PFSK-1 (cell line): ENCODE results near the gene COL6A3.

Experiments
- FOXP2 ChIP-seq: optimal IDR thresholded peaks from 2 replicates; pipeline ENCODE3; 2011; ENCODE audit warnings: borderline replicate concordance, control low read depth, inconsistent platforms; ENCODE audit not compliant: insufficient read depth; ENCODE audit errors: extremely low read length, extremely low read depth
- POLR2AphosphoS5 ChIP-seq: IDR thresholded peaks from 2 replicates; pipeline ENCODE4 v1.6.1; 2012; ENCODE audit warnings: low read depth, mild to moderate bottlenecking, control low read depth, low read length, moderate library complexity
- SIN3A ChIP-seq: IDR thresholded peaks from 2 replicates; pipeline ENCODE4 v1.6.1; 2012; ENCODE audit warnings: mild to moderate bottlenecking, low read length, moderate library complexity, borderline replicate concordance; ENCODE audit not compliant: insufficient read depth
- TAF1 ChIP-seq: IDR thresholded peaks from 2 replicates; pipeline ENCODE4 v1.6.1; 2012; ENCODE audit warnings: low read length, control low read depth, borderline replicate concordance; ENCODE audit not compliant: insufficient read depth
- TF ChIP-seq, protein P1 (sequence below), 2 experiments: IDR thresholded peaks; 2 replicates each; pipeline versions ENCODE4 v1.6.1 to v1.8.0; 2011 to 2012; ENCODE audit warnings: low read depth in 2 of 2, low read length in 2 of 2, control low read depth in 1 of 2, inconsistent platforms in 1 of 2, mild to moderate bottlenecking in 1 of 2, moderate library complexity in 1 of 2; ENCODE audit not compliant: insufficient read depth in 1 of 2

COL6A3 gene

DNA sequence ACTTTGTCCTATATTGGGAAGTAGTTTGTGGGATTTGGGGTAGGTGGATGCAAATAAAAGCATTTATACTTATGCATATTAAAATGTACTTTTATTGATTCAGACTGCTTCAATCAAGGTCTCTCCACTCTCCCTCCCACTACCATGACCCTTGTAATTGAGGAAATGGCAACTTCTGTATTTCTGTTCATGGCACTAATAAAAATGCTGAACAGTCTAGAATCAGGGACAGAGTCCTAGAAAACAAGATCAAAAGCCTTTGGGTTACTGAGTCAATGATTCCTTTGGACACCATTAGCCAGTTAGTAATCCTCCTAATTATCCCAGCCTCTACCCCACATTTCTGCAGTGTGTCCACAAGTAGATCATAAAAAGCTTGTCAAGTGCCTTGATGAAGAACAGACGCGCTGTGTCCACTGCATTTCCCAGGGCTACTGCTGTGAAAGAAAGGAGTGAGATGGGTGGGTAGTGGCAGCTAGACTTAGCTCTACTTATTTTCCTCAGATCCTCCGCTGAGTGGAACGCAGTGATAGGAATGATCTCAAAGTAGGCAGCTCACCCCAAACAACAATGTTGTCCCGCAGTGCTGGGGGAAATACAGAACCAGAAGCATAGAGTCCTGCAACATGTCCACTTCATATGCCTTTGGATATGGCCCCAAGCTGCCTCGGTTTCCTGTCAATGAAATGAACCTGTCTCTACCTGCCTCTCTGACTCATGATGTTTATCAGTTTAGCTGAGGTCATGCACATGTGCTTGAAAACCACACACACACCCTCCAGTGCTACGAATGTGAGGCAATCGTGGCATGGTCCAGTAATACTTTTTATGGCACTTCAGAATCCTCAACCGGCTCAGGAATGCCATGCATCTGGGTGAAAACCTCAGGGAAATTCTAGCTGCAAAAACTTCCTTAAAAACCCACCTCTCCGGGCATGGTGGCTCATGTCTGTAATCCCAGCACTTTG is 115.5 kb downstream of the COL6A3 start:
- TF ChIP-seq TAF1 (no peak), POLR2AphosphoS5 (no peak), FOXP2 (no peak), SIN3A (no peak)
- TF ChIP-seq, protein P1, sequence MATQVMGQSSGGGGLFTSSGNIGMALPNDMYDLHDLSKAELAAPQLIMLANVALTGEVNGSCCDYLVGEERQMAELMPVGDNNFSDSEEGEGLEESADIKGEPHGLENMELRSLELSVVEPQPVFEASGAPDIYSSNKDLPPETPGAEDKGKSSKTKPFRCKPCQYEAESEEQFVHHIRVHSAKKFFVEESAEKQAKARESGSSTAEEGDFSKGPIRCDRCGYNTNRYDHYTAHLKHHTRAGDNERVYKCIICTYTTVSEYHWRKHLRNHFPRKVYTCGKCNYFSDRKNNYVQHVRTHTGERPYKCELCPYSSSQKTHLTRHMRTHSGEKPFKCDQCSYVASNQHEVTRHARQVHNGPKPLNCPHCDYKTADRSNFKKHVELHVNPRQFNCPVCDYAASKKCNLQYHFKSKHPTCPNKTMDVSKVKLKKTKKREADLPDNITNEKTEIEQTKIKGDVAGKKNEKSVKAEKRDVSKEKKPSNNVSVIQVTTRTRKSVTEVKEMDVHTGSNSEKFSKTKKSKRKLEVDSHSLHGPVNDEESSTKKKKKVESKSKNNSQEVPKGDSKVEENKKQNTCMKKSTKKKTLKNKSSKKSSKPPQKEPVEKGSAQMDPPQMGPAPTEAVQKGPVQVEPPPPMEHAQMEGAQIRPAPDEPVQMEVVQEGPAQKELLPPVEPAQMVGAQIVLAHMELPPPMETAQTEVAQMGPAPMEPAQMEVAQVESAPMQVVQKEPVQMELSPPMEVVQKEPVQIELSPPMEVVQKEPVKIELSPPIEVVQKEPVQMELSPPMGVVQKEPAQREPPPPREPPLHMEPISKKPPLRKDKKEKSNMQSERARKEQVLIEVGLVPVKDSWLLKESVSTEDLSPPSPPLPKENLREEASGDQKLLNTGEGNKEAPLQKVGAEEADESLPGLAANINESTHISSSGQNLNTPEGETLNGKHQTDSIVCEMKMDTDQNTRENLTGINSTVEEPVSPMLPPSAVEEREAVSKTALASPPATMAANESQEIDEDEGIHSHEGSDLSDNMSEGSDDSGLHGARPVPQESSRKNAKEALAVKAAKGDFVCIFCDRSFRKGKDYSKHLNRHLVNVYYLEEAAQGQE (IDR thresholded peaks at IDR 0.05; ENCODE audit: insufficient read depth in 1 of 2, low read depth in 2 of 2, low read length in 2 of 2) = no peak

DNA sequence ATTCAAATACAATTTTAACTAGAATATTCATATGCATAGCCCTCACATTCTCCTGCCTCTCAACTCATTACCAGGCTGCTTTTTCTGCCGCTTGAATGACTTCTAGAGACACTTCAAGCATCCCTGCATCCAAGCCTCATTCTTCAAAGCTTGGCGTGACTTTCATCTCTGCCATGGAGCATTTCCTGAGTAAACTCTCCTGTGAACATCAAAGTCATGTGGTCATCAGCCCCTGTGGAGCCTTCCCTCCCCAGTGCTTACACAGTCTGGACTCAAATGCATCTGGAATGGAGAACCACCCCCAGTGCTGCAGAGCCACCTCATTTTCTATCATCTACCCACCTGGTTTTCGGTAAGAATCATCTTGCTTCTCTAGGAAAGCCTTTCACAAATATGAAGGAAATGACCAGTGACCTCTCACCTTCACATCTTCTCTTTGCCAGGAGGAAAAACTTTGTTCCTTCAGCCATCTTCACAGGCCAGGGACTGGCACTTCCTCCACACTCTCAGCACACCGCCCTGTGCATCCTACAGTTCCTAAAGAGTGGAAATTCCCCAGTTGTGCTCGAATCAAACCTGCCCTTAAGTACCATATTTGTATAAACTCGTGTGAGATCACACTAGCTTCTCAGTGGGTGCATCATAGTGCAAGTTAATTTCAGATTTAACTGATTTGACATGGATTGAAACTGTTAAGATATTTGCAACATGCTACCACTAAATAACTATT is 116.4 kb downstream of the COL6A3 start:
- TF ChIP-seq SIN3A (no peak), TAF1 (no peak), POLR2AphosphoS5 (no peak), FOXP2 (no peak)
- TF ChIP-seq, protein P1 (IDR thresholded peaks at IDR 0.05; ENCODE audit: insufficient read depth in 1 of 2, low read depth in 2 of 2, low read length in 2 of 2) = no peak

DNA sequence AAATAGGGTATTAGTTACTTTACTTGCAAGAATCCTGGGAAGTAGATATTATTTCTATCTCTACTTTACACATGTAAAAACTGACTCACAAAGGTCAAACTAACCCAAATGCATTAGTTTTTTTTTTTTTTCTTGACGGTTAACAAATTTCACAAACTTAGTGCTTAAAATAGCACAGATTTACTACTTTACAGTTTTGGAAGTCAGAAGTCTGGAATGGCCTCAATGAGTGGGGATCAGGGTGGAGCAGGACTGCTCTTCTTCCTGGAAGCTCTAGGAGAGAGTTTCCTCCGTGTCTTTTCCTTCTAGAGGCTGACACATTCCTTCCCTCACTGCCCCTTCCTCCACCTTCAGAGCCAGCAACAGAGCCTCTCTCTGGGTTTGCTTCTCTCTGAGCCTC is 117.2 kb downstream of the COL6A3 start:
- no peak for TF ChIP-seq SIN3A
- no peak for TF ChIP-seq TAF1
- TF ChIP-seq POLR2AphosphoS5 = no peak
- TF ChIP-seq, protein P1 (IDR thresholded peaks at IDR 0.05; ENCODE audit: insufficient read depth in 1 of 2, low read depth in 2 of 2, low read length in 2 of 2) = no peak
- no peak for TF ChIP-seq FOXP2

DNA sequence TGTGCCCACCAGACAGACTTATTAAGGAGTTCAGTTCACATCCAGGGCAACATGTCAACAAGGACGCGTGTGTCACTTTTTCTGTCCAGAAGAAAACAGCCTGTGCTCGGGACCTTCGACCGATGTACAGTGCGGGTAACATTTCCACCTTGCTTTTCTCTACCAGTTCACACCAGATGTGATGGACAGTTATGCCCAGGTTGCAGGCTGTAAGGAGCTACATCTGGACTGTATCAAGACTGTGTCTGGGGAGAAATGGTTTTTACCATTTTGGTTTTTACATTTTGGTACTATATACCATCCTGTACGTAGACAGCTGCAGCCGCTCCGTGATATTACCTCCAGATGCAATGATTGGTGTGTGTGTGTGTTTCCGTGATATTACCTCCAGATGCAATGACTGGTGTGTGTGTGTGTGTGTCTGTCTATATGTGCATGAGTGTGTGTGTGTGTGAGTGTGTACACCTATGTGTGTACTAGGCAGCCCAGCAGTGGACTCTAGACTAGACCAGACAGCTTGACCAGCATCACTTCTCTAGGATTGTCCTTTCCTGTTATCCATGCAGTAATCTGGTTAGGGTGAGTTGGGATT is 118.0 kb downstream of the COL6A3 start:
- no peak for TF ChIP-seq TAF1
- TF ChIP-seq POLR2AphosphoS5 = peak; percentile 45; the same call in 1 of the 2 replicates

DNA sequence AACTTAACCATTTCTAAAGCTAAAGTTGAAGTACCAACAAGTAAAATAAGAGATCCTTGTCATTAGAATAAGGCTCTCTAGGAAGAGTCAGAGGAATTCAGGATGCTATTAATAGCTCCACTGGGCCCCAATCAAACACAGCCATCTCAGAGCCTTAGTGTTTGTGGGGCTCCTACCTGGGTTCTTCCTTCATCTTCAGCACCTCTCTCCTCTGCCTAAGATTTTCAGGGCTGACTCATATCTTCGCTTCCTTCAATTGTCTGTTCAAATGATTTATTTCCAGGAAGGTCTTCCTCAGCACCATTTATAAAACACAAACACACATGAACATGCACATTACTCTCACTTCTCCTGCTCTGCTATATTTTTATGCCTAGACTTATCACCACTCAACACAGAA is 119.5 kb downstream of the COL6A3 start:
- TF ChIP-seq, protein P1 (IDR thresholded peaks at IDR 0.05; ENCODE audit: insufficient read depth in 1 of 2, low read depth in 2 of 2, low read length in 2 of 2) = no peak
- no peak for TF ChIP-seq POLR2AphosphoS5
- TF ChIP-seq FOXP2 = no peak
- no peak for TF ChIP-seq SIN3A
- no peak for TF ChIP-seq TAF1
